ENCODE measurements around the gene PTGER3.

PTGER3 gene

GRCh38 chr1:71053758-71054157, 6.1 kb upstream of the PTGER3 start:
- TF ChIP-seq CTCF (IDR thresholded peaks at IDR 0.05; ENCODE audit: low read depth, low read length, missing control alignments), result no peak
- no peak for DNase-seq (ENCODE audit: low read depth)
- no peak overlapping the region for H3K4me3 ChIP-seq (ENCODE audit: low read depth, low read length)
- in situ Hi-C loops (cut with HindIII; ENCODE audit: low sequenced_read_pairs), result loop anchor here (25.0 kb wide), 1 partner anchor 816 kb away; no protein-coding TSS in a partner anchor

GRCh38 chr1:71053146-71053545, 5.5 kb upstream of the PTGER3 start:
- in situ Hi-C loops (cut with HindIII; ENCODE audit: low sequenced_read_pairs), result loop anchor here (25.0 kb wide), 1 partner anchor 816 kb away; no protein-coding TSS in a partner anchor
- no peak for TF ChIP-seq CTCF (IDR thresholded peaks at IDR 0.05; ENCODE audit: low read depth, low read length, missing control alignments)
- H3K4me3 ChIP-seq (ENCODE audit: low read depth, low read length), result no peak overlapping the region

GRCh38 chr1:71049951-71050598, 2.5 kb upstream of the PTGER3 start:
- in situ Hi-C loops (cut with HindIII; ENCODE audit: low sequenced_read_pairs), result loop anchor here (25.0 kb wide), 1 partner anchor 813 kb away; no protein-coding TSS in a partner anchor
- peak; percentile 71 for TF ChIP-seq CTCF (IDR thresholded peaks at IDR 0.05; ENCODE audit: low read depth, low read length, missing control alignments)
- DNase-seq (ENCODE audit: low read depth), result peak; percentile 71
- H3K4me3 ChIP-seq (ENCODE audit: low read depth, low read length), result no peak overlapping the region

More at GRCh38 chr1:71053146-71053545, 5.5 kb upstream of the PTGER3 start:
- no peak for DNase-seq (ENCODE audit: low read depth)

- H3K4me3 ChIP-seq (ENCODE audit: low read depth, low read length), result peak overlapping the region; percentile 39
These were observed 553 bp downstream of the PTGER3 start for GRCh38 chr1:71046891-71047634.

GRCh38 chr1:71045463-71046028, 2.1 kb downstream of the PTGER3 start:
- in situ Hi-C loops (cut with HindIII; ENCODE audit: low sequenced_read_pairs), result no loop called here
- H3K4me3 ChIP-seq (ENCODE audit: low read depth, low read length), result no peak overlapping the region
- no peak for DNase-seq (ENCODE audit: low read depth)

More at GRCh38 chr1:71046891-71047634, 553 bp downstream of the PTGER3 start:
- in situ Hi-C loops (cut with HindIII; ENCODE audit: low sequenced_read_pairs), result no loop called here
- DNase-seq (ENCODE audit: low read depth), result no peak
- TF ChIP-seq CTCF (IDR thresholded peaks at IDR 0.05; ENCODE audit: low read depth, low read length, missing control alignments), result no peak

More at GRCh38 chr1:71045463-71046028, 2.1 kb downstream of the PTGER3 start:
- TF ChIP-seq CTCF (IDR thresholded peaks at IDR 0.05; ENCODE audit: low read depth, low read length, missing control alignments), result no peak

All from astrocyte of the cerebellum (primary cell).